Tibial nerve (tissue), 4 donors: ENCODE results near the gene PLCL2. TPM values are rescaled to one million over a fixed set of nuclear protein-coding genes. Genes with fewer than 3 reads are reported as not detected.

Experiments used
- DNase-seq, 2 donors: peaks; one replicate each; pipeline ENCODE4 v3.0.0-alpha.2; 2019; ENCODE audit warnings: low spot score in 2 of 2
- H3K27ac ChIP-seq, 4 donors: fragments of 200-600 bp; sonication (generic) in 3 of 4; one replicate each; pipeline ENCODE4 v1.5.1; 2017 to 2019; ENCODE audit warnings: mild to moderate bottlenecking in 1 of 4
- H3K27me3 ChIP-seq, 2 donors: fragments of 200-600 bp; sonication (generic) in 1 of 2; one replicate each; pipeline versions ENCODE4 v1.5.1 to v1.6.0; 2017 to 2019
- H3K36me3 ChIP-seq, 3 donors: fragments of 200-600 bp; sonication (generic); one replicate each; pipeline ENCODE4 v1.5.1; 2018 to 2019
- H3K4me1 ChIP-seq, 4 donors: fragments of 200-600 bp; sonication (generic) in 3 of 4; one replicate each; pipeline ENCODE4 v1.5.1; 2017 to 2019
- H3K4me3 ChIP-seq, 4 donors: fragments of 200-600 bp; sonication (generic) in 3 of 4; one replicate each; pipeline ENCODE4 v1.5.1; 2017 to 2019; ENCODE audit warnings: mild to moderate bottlenecking in 1 of 4, moderate library complexity in 1 of 4
- H3K9me3 ChIP-seq, 4 donors: fragments of 200-600 bp; sonication (generic) in 3 of 4; one replicate each; pipeline ENCODE4 v1.5.1; 2017 to 2019
- EP300 ChIP-seq, 2 donors: sonication (generic); formaldehyde crosslinking; IDR thresholded peaks; one replicate each; pipeline ENCODE4 v1.6.1; 2017; ENCODE audit warnings: antibody characterized with exemption in 2 of 2, mild to moderate bottlenecking in 1 of 2
- POLR2A ChIP-seq, 2 donors: fragments of 450-650 bp; IDR thresholded peaks; one replicate each; pipeline ENCODE4 v1.6.1; 2017; ENCODE audit warnings: antibody characterized with exemption in 2 of 2, mild to moderate bottlenecking in 2 of 2, moderate library complexity in 2 of 2
- WGBS, 2 donors: methylation state at CpG; one replicate each; pipeline ENCODE4 v1.1.5; 2018; 5-methylcytosine and 5-hydroxymethylcytosine counted together
- total RNA-seq, 4 donors: library from RNA; depleted of rRNA; stranded (reverse); fragments of >200 nt; gene quantifications; one replicate each; pipeline ENCODE4 v1.1.0, GENCODE V29; 2016
- TF ChIP-seq, protein P1 (sequence below), 5 experiments: fragments of 200-600 bp in 3 of 5; fragments of 450-650 bp in 2 of 5; sonication (generic) in 3 of 5; IDR thresholded peaks; one replicate each; pipeline ENCODE4 v1.5.1; 2016 to 2019; ENCODE audit warnings: antibody characterized with exemption in 5 of 5, mild to moderate bottlenecking in 3 of 5, moderate library complexity in 2 of 5

The PLCL2 gene
- total RNA-seq, 4 donors from 2014 or later, result 17.7 to 39.3 (median 29.0) TPM

DNA sequence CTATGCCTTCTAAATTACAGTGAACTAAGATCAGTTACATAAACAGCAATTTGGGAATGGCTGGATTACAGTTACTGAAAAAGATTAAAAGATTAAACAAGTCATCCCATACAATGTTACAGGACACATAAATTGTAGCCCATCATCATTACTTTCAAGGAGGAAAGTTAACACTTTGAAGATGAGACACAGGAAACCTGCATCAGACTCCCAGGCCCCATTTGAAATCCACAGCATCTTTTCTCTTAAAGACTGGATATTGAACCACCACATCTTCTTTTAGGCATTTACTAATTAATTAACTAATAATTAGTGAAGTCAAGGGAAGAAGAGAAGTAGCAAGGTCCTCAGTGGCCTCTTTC is 170.2 kb downstream of the PLCL2 start:
- no peak overlapping the region for H3K27ac ChIP-seq
- peaks cover 0 to 6% (median 0%) of the 10 kb centered on the region in 4 donors for H3K4me1 ChIP-seq
- H3K36me3 ChIP-seq, result peaks cover 0 to 7% (median 0%) of the 10 kb centered on the region in 3 donors
- peaks cover 0 to 15% (median 0%) of the 10 kb centered on the region in 4 donors for H3K9me3 ChIP-seq
- TF ChIP-seq, protein P1, sequence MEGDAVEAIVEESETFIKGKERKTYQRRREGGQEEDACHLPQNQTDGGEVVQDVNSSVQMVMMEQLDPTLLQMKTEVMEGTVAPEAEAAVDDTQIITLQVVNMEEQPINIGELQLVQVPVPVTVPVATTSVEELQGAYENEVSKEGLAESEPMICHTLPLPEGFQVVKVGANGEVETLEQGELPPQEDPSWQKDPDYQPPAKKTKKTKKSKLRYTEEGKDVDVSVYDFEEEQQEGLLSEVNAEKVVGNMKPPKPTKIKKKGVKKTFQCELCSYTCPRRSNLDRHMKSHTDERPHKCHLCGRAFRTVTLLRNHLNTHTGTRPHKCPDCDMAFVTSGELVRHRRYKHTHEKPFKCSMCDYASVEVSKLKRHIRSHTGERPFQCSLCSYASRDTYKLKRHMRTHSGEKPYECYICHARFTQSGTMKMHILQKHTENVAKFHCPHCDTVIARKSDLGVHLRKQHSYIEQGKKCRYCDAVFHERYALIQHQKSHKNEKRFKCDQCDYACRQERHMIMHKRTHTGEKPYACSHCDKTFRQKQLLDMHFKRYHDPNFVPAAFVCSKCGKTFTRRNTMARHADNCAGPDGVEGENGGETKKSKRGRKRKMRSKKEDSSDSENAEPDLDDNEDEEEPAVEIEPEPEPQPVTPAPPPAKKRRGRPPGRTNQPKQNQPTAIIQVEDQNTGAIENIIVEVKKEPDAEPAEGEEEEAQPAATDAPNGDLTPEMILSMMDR (IDR thresholded peaks at IDR 0.05), result no peak
- TF ChIP-seq POLR2A (IDR thresholded peaks at IDR 0.05) (no peak), EP300 (IDR thresholded peaks at IDR 0.05) (no peak)
- no peak for DNase-seq
- H3K4me3 ChIP-seq, result no peak overlapping the region
- no peaks in the 10 kb centered on the region for H3K27me3 ChIP-seq

DNA sequence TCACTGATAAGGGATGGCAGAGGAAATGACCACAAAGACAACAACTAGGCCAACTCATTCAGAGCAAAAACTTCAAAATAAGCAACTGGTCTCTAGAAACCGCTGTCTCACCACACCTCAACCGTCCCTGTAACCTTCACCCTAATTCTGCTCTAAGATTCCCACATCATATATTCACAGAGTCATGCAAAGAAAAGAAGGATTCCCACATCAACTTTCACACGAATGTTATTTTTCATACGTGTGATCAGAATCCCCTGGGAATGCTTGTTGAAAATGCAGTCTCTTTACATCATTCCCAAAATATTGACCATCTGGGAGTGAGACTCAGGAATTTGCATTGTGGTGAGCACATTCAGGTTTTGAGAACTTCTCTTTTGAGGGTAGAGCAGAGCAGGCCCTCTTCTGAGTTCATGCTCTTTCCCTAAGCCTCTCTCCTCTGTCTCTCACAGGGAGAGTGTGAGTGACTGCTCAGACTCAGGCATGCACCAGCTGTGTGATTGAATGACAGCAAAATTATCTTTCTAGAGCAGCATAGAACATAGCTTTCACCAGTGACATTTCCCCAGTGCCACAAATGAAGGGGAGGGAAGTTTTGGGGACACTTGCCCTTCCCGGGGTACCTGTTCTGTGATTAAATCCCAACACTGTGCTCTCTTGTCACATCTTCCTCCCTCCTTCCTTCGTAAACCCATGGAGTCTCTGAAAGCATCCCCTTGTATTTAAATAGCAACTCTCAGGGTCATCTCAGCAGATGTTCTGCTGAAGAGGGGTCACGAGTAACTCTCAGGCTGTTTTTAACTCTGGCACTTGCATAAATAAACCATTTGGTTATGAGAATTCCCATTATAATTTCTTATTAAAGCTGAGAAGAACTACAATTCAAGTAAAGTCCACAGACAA is 170.9 kb downstream of the PLCL2 start:
- peaks cover 0 to 7% (median 0%) of the 10 kb centered on the region in 3 donors for H3K36me3 ChIP-seq
- H3K27ac ChIP-seq, result no peak overlapping the region
- H3K4me3 ChIP-seq, result no peak overlapping the region
- H3K4me1 ChIP-seq, result peaks cover 0 to 6% (median 0%) of the 10 kb centered on the region in 4 donors
- no peak for TF ChIP-seq EP300 (IDR thresholded peaks at IDR 0.05)
- no peak for TF ChIP-seq POLR2A (IDR thresholded peaks at IDR 0.05)
- TF ChIP-seq, protein P1 (IDR thresholded peaks at IDR 0.05), result no peak
- no peaks in the 10 kb centered on the region for H3K27me3 ChIP-seq
- 51 to 53% methylated on average over 7 of the region's 7 CpGs for WGBS, 2 donors
- DNase-seq, result no peak
- H3K9me3 ChIP-seq, result peaks cover 0 to 15% (median 0%) of the 10 kb centered on the region in 4 donors

DNA sequence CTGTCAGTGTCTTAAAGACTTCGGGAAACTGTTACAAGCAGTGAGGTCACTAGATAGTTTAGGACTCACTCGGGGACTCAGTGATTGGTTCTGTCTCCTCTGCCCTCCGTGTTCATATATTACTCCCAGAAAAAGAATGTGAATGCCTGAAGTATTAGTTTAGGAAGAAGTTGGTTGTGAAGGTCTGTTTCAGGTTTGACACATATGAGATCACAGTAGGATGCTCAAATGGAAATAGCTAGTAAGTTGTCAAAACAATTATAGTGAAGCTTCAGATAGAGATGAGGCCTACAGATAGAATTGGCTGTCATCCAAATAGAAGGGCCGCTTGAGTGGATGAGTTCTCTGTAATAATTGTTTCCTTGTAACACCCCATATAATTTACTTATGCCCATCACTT is 172.6 kb downstream of the PLCL2 start:
- DNase-seq, result no peak
- WGBS, 2 donors, result 72 to 75% methylated on average over 4 of the region's 4 CpGs
- Histone ChIP-seq H3K4me3 (no peak overlapping the region), H3K27ac (no peak overlapping the region), H3K36me3 (peaks cover 0 to 7% (median 0%) of the 10 kb centered on the region in 3 donors), H3K4me1 (peaks cover 0 to 6% (median 0%) of the 10 kb centered on the region in 4 donors), H3K9me3 (peaks cover 0 to 15% (median 0%) of the 10 kb centered on the region in 4 donors), H3K27me3 (no peaks in the 10 kb centered on the region)
- TF ChIP-seq, protein P1 (IDR thresholded peaks at IDR 0.05), result no peak
- TF ChIP-seq POLR2A (IDR thresholded peaks at IDR 0.05), result no peak
- no peak for TF ChIP-seq EP300 (IDR thresholded peaks at IDR 0.05)

DNA sequence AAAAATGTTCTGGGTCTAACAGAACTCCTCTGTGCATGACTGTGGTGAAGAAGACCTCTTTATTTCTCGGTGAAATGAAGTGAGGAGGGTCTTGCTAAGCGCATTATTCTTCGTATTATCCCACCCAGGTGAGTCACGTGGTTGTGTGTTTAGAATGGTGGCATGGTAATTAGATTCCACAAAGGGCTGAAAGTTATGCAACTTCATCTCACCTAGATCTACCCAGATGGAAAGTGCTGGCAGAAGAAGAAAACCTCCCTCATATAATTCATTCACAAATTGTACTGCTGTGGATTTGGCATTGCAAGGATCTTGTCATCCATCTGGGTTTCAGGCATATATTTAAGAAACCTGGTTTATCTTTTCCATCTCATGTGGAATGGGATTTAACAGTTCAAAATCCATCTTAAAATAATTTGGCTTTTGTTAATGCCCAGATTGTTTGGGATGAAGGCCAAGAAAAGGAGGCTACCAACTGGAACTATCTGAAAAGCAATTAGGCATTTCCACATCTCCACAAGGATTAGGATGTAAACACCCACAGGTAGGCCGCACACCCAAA is 175.3 kb downstream of the PLCL2 start:
- H3K36me3 ChIP-seq, result no peaks in the 10 kb centered on the region
- no peaks in the 10 kb centered on the region for H3K9me3 ChIP-seq
- no peak overlapping the region for H3K27ac ChIP-seq
- TF ChIP-seq POLR2A (IDR thresholded peaks at IDR 0.05), result no peak
- no peak for TF ChIP-seq EP300 (IDR thresholded peaks at IDR 0.05)
- TF ChIP-seq, protein P1 (IDR thresholded peaks at IDR 0.05), result no peak
- 91 to 92% methylated on average over 5 of the region's 5 CpGs for WGBS, 2 donors
- H3K27me3 ChIP-seq, result no peaks in the 10 kb centered on the region
- H3K4me1 ChIP-seq, result peaks cover 0 to 6% (median 0%) of the 10 kb centered on the region in 4 donors
- no peak for DNase-seq
- H3K4me3 ChIP-seq, result no peak overlapping the region

DNA sequence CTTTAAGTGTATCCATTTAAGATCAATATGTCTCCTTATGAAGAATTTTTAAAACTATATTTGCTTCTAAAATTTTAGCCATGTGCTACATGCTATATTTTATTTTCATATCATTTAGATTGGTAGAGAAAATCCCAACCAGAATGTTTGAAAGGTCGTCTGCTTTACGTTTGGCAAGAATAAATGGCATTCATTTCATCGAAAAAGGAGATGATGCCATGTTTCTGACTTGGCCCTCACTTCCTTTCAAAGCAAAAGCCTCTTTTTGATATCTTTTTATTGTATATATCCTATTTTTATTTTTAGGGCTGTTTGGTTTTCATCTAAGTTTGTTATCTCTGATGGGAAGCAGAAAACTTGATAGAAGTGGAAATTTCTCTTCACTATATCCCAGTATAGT is 176.2 kb downstream of the PLCL2 start:
- Histone ChIP-seq H3K4me1 (no peaks in the 10 kb centered on the region), H3K4me3 (no peak overlapping the region), H3K36me3 (no peaks in the 10 kb centered on the region), H3K27ac (no peak overlapping the region), H3K27me3 (no peaks in the 10 kb centered on the region), H3K9me3 (no peaks in the 10 kb centered on the region)
- 74 to 82% methylated on average over 3 of the region's 3 CpGs for WGBS, 2 donors
- TF ChIP-seq POLR2A (IDR thresholded peaks at IDR 0.05) (no peak), EP300 (IDR thresholded peaks at IDR 0.05) (no peak)
- TF ChIP-seq, protein P1 (IDR thresholded peaks at IDR 0.05), result no peak
- DNase-seq, result no peak
